ENCODE results near the gene CRYAB.
"Not testable (repeated sequence)": the region's sequence is repeated elsewhere in the genome, so short reads cannot be mapped to it uniquely, and the experiment has no call there.

Gene CRYAB

GRCh38 chr11:111933176-111933575, 21.6 kb upstream of the CRYAB start:
- H3K4me3 ChIP-seq (ENCODE audit: low read length); H3K9me3 ChIP-seq (ENCODE audit: insufficient read depth, low read depth, low read length); H3K27me3 ChIP-seq (ENCODE audit: insufficient read depth, low read length); H3K36me3 ChIP-seq (ENCODE audit: insufficient read depth, low read length); H3K9ac ChIP-seq (ENCODE audit: low read depth, low read length); H3K27ac ChIP-seq (ENCODE audit: low read depth, low read length): not testable (repeated sequence)
- WGBS = 95% methylated on average over 14 of the region's 14 CpGs
- peaks cover 26% of the 10 kb centered on the region for H3K4me1 ChIP-seq (ENCODE audit: insufficient read depth, low read length)

- H3K4me1 ChIP-seq (ENCODE audit: insufficient read depth, low read length) = peaks cover 20% of the 10 kb centered on the region
- H3K36me3 ChIP-seq (ENCODE audit: insufficient read depth, low read length) = no peaks in the 10 kb centered on the region
- H3K4me3 ChIP-seq (ENCODE audit: low read length) = no peak overlapping the region
- no peak overlapping the region for H3K27ac ChIP-seq (ENCODE audit: low read depth, low read length)
- WGBS = 89% methylated on average over 2 of the region's 2 CpGs
- H3K9ac ChIP-seq (ENCODE audit: low read depth, low read length) = no peak overlapping the region
- H3K27me3 ChIP-seq (ENCODE audit: insufficient read depth, low read length) = no peaks in the 10 kb centered on the region
- no peaks in the 10 kb centered on the region for H3K9me3 ChIP-seq (ENCODE audit: insufficient read depth, low read depth, low read length)
These were observed 21.0 kb upstream of the CRYAB start for GRCh38 chr11:111932611-111932950.

GRCh38 chr11:111930472-111930871, 18.9 kb upstream of the CRYAB start:
- Histone ChIP-seq H3K4me1 (ENCODE audit: insufficient read depth, low read length) (peaks cover 11% of the 10 kb centered on the region; the same call in 1 of the 2 replicates), H3K4me3 (ENCODE audit: low read length) (no peak overlapping the region), H3K9ac (ENCODE audit: low read depth, low read length) (no peak overlapping the region), H3K36me3 (ENCODE audit: insufficient read depth, low read length) (no peaks in the 10 kb centered on the region), H3K27me3 (ENCODE audit: insufficient read depth, low read length) (no peaks in the 10 kb centered on the region), H3K27ac (ENCODE audit: low read depth, low read length) (no peak overlapping the region), H3K9me3 (ENCODE audit: insufficient read depth, low read depth, low read length) (no peaks in the 10 kb centered on the region)
- WGBS = 90% methylated on average over 1 of the region's 4 CpGs

- WGBS = 3% methylated on average over 47 of the region's 47 CpGs
- Histone ChIP-seq H3K4me1 (ENCODE audit: insufficient read depth, low read length) (peaks cover 12% of the 10 kb centered on the region; the same call in 1 of the 2 replicates), H3K27ac (ENCODE audit: low read depth, low read length) (peak overlapping the region; percentile 77), H3K27me3 (ENCODE audit: insufficient read depth, low read length) (no peaks in the 10 kb centered on the region), H3K9ac (ENCODE audit: low read depth, low read length) (peak overlapping the region; percentile 65), H3K36me3 (ENCODE audit: insufficient read depth, low read length) (no peaks in the 10 kb centered on the region), H3K4me3 (ENCODE audit: low read length) (peak overlapping the region; percentile 64), H3K9me3 (ENCODE audit: insufficient read depth, low read depth, low read length) (no peaks in the 10 kb centered on the region)
These were observed 15.2 kb upstream of the CRYAB start for GRCh38 chr11:111926505-111927391.

GRCh38 chr11:111925953-111926352, 14.4 kb upstream of the CRYAB start:
- Histone ChIP-seq H3K36me3 (ENCODE audit: insufficient read depth, low read length) (no peaks in the 10 kb centered on the region), H3K4me1 (ENCODE audit: insufficient read depth, low read length) (peaks cover 12% of the 10 kb centered on the region; the same call in 1 of the 2 replicates), H3K27me3 (ENCODE audit: insufficient read depth, low read length) (no peaks in the 10 kb centered on the region), H3K9me3 (ENCODE audit: insufficient read depth, low read depth, low read length) (no peaks in the 10 kb centered on the region), H3K27ac (ENCODE audit: low read depth, low read length) (0 out of 2 replicates have a peak overlapping the region, but pooled peaks have one; percentile 77), H3K9ac (ENCODE audit: low read depth, low read length) (0 out of 2 replicates have a peak overlapping the region, but pooled peaks have one; percentile 65), H3K4me3 (ENCODE audit: low read length) (peak overlapping the region; percentile 64; the same call in 1 of the 2 replicates)
- WGBS = 94% methylated on average over 16 of the region's 16 CpGs

GRCh38 chr11:111923951-111924350, 12.4 kb upstream of the CRYAB start:
- Histone ChIP-seq H3K4me1 (ENCODE audit: insufficient read depth, low read length) (peaks cover 12% of the 10 kb centered on the region; the same call in 1 of the 2 replicates), H3K4me3 (ENCODE audit: low read length) (no peak overlapping the region), H3K36me3 (ENCODE audit: insufficient read depth, low read length) (no peaks in the 10 kb centered on the region), H3K9ac (ENCODE audit: low read depth, low read length) (no peak overlapping the region), H3K27ac (ENCODE audit: low read depth, low read length) (peak overlapping the region; percentile 8; the same call in 1 of the 2 replicates), H3K27me3 (ENCODE audit: insufficient read depth, low read length) (no peaks in the 10 kb centered on the region), H3K9me3 (ENCODE audit: insufficient read depth, low read depth, low read length) (no peaks in the 10 kb centered on the region)

GRCh38 chr11:111923351-111923788, 11.8 kb upstream of the CRYAB start:
- Histone ChIP-seq H3K4me3 (ENCODE audit: low read length) (no peak overlapping the region), H3K4me1 (ENCODE audit: insufficient read depth, low read length) (peaks cover 15% of the 10 kb centered on the region), H3K36me3 (ENCODE audit: insufficient read depth, low read length) (no peaks in the 10 kb centered on the region), H3K27ac (ENCODE audit: low read depth, low read length) (peak overlapping the region; percentile 8; the same call in 1 of the 2 replicates), H3K27me3 (ENCODE audit: insufficient read depth, low read length) (no peaks in the 10 kb centered on the region), H3K9ac (ENCODE audit: low read depth, low read length) (no peak overlapping the region), H3K9me3 (ENCODE audit: insufficient read depth, low read depth, low read length) (no peaks in the 10 kb centered on the region)
- WGBS = 63% methylated on average over 4 of the region's 5 CpGs

GRCh38 chr11:111922803-111923202, 11.2 kb upstream of the CRYAB start:
- 87% methylated on average over 2 of the region's 2 CpGs for WGBS
- no peak overlapping the region for H3K4me3 ChIP-seq (ENCODE audit: low read length)
- H3K9me3 ChIP-seq (ENCODE audit: insufficient read depth, low read depth, low read length) = no peaks in the 10 kb centered on the region
- no peak overlapping the region for H3K9ac ChIP-seq (ENCODE audit: low read depth, low read length)
- H3K36me3 ChIP-seq (ENCODE audit: insufficient read depth, low read length) = no peaks in the 10 kb centered on the region
- H3K27me3 ChIP-seq (ENCODE audit: insufficient read depth, low read length) = no peaks in the 10 kb centered on the region
- H3K4me1 ChIP-seq (ENCODE audit: insufficient read depth, low read length) = peaks cover 20% of the 10 kb centered on the region
- H3K27ac ChIP-seq (ENCODE audit: low read depth, low read length) = no peak overlapping the region

GRCh38 chr11:111921541-111922230, 10.1 kb upstream of the CRYAB start:
- Histone ChIP-seq H3K4me1 (ENCODE audit: insufficient read depth, low read length) (peaks cover 20% of the 10 kb centered on the region), H3K9me3 (ENCODE audit: insufficient read depth, low read depth, low read length) (no peaks in the 10 kb centered on the region), H3K27me3 (ENCODE audit: insufficient read depth, low read length) (no peaks in the 10 kb centered on the region), H3K4me3 (ENCODE audit: low read length) (no peak overlapping the region), H3K36me3 (ENCODE audit: insufficient read depth, low read length) (no peaks in the 10 kb centered on the region), H3K9ac (ENCODE audit: low read depth, low read length) (no peak overlapping the region), H3K27ac (ENCODE audit: low read depth, low read length) (no peak overlapping the region)
- WGBS = 94% methylated on average over 7 of the region's 7 CpGs

- no CpG with 5 or more reads among the region's 2 CpGs for WGBS
- H3K36me3 ChIP-seq (ENCODE audit: insufficient read depth, low read length) = no peaks in the 10 kb centered on the region
- no peak overlapping the region for H3K4me3 ChIP-seq (ENCODE audit: low read length)
- no peaks in the 10 kb centered on the region for H3K9me3 ChIP-seq (ENCODE audit: insufficient read depth, low read depth, low read length)
- no peak overlapping the region for H3K9ac ChIP-seq (ENCODE audit: low read depth, low read length)
- H3K27me3 ChIP-seq (ENCODE audit: insufficient read depth, low read length) = no peaks in the 10 kb centered on the region
- H3K27ac ChIP-seq (ENCODE audit: low read depth, low read length) = no peak overlapping the region
- peaks cover 15% of the 10 kb centered on the region for H3K4me1 ChIP-seq (ENCODE audit: insufficient read depth, low read length)
These were observed 9.3 kb upstream of the CRYAB start for GRCh38 chr11:111920908-111921307.

Measured in HUES64 (cell line).